GM18909 (cell line): ENCODE measurements around the gene SOX13.

Experiments
- ATAC-seq: cut with Tn5 transposase; IDR thresholded peaks from one replicate; pipeline ENCODE4 v1.9.1; 2021; ENCODE audit warnings: mild to moderate bottlenecking; ENCODE audit not compliant: unreplicated experiment, poor library complexity

Gene SOX13

DNA sequence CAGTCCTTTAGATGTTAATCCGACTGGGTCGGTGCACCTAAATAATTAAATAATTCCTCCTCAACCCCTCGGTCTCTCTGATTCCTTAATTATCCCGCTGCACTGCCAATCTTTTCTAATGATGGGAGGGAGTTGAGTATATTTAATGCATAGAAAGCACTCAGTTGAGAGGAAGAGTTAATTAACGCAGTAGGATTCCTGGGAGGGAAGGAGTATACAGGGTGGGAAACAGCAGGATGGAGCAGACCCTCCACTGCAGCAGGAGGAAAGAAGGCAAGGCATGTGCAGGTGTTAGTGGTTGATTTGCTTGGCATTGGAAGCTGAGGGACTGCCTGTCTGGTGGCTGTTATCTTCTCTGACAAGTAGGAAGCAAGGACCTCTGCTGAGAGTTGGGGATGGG lies 103.1 kb downstream of the SOX13 start:
- ATAC-seq = no peak

DNA sequence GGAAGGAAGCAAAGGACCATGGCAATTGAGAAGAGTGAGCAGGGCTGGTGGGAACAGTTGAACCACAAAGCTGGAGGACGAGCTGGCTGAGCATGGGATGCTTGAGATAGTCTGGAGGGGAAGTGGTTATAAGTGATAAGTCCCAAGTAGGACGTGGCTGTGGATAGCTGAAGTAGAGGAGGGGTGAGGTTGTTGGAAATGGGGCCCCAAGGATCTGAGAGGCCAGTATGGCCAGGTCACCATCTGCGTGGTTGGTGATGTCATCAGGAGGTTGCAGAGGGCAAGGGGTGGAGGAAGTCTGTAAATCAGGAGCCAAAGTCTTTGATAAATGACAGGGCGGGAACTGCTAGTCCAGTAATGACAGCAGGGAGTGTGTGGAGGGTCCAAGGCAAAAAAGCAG lies 104.2 kb downstream of the SOX13 start:
- no peak for ATAC-seq
